Activated T-cell treated with anti-CD3 and anti-CD28 coated beads for 1 hour (primary cell): ENCODE results near the gene LIX1L.
"Not testable (repeated sequence)": the region's sequence is repeated elsewhere in the genome, so short reads cannot be mapped to it uniquely, and the experiment has no call there.

ENCODE experiments used
- DNase-seq: peaks from one replicate; pipeline ENCODE4 v3.0.0-alpha.2; 2020; ENCODE audit warnings: low read depth

LIX1L gene

GRCh38 chr1:145936247-145936646 lies 21.6 kb downstream of the LIX1L start:
- DNase-seq = no peak

GRCh38 chr1:145935708-145936107 lies 22.1 kb downstream of the LIX1L start:
- no peak for DNase-seq

- not testable (repeated sequence) for DNase-seq
Observed at GRCh38 chr1:145932522-145933009, 25.3 kb downstream of the LIX1L start.

- DNase-seq = no peak
Observed at GRCh38 chr1:145927916-145928643, 29.7 kb downstream of the LIX1L start.

GRCh38 chr1:145927063-145927886 lies 30.5 kb downstream of the LIX1L start, which contains the start of gene RBM8A:
TSS of gene RBM8A (minus strand) at chr1:145927484. CDS start at chr1:145927426, 58 bp downstream.
- DNase-seq = peak; percentile 83

GRCh38 chr1:145926686-145927062 lies 31.1 kb downstream of the LIX1L start:
- no peak for DNase-seq

- DNase-seq = no peak
Observed at GRCh38 chr1:145922266-145922665, 35.6 kb downstream of the LIX1L start.

GRCh38 chr1:145920297-145920696 lies 37.5 kb downstream of the LIX1L start:
- not testable (repeated sequence) for DNase-seq

GRCh38 chr1:145918992-145919939 lies 38.6 kb downstream of the LIX1L start:
- DNase-seq = no peak

GRCh38 chr1:145918144-145918991 lies 39.4 kb downstream of the LIX1L start, which contains the start of gene PEX11B:
TSS of gene PEX11B (minus strand) at chr1:145918717. CDS start at chr1:145918688, 29 bp downstream.
- DNase-seq = peak; percentile 89

- no peak for DNase-seq
Observed at GRCh38 chr1:145917595-145917994, 40.2 kb downstream of the LIX1L start.

- DNase-seq = no peak
Observed at GRCh38 chr1:145916745-145917144, 41.1 kb downstream of the LIX1L start.

GRCh38 chr1:145912128-145912641 lies 45.6 kb downstream of the LIX1L start:
- no peak for DNase-seq

- no peak for DNase-seq
Observed at GRCh38 chr1:145908653-145909052, 49.2 kb downstream of the LIX1L start.

GRCh38 chr1:145906954-145907753 lies 50.7 kb downstream of the LIX1L start:
- no peak for DNase-seq

- no peak for DNase-seq
Observed at GRCh38 chr1:145901312-145902021, 56.4 kb downstream of the LIX1L start.

GRCh38 chr1:145898756-145899155 lies 59.1 kb downstream of the LIX1L start:
- DNase-seq = no peak

GRCh38 chr1:145897969-145898368 lies 59.8 kb downstream of the LIX1L start:
- no peak for DNase-seq

GRCh38 chr1:145895471-145895870 lies 62.3 kb downstream of the LIX1L start:
- DNase-seq = no peak
